HG03139 (cell line): Measurements from ENCODE around the gene GNAO1.

ENCODE experiments used
- ATAC-seq: cut with Tn5 transposase; IDR thresholded peaks from one replicate; pipeline ENCODE4 v1.9.1; 2021; ENCODE audit not compliant: unreplicated experiment

GNAO1 gene

GRCh38 chr16:56191156-56191815 is at the start of gene GNAO1:
Gene GNAO1, plus strand, starts transcription at chr16:56191489. Its CDS starts 747 bp downstream, at chr16:56192236.
- ATAC-seq: no peak

- ATAC-seq: no peak
Measured at GRCh38 chr16:56143666-56144065, 47.6 kb upstream of the GNAO1 start.

- ATAC-seq: no peak
Measured at GRCh38 chr16:56145369-56145768, 45.9 kb upstream of the GNAO1 start.

GRCh38 chr16:56151621-56152020 is 39.7 kb upstream of the GNAO1 start:
- ATAC-seq: no peak

- no peak for ATAC-seq
Measured at GRCh38 chr16:56161658-56162057, 29.6 kb upstream of the GNAO1 start.

GRCh38 chr16:56163089-56163488 is 28.2 kb upstream of the GNAO1 start:
- ATAC-seq: no peak

GRCh38 chr16:56163938-56164337 is 27.4 kb upstream of the GNAO1 start:
- peak; percentile 90 for ATAC-seq

- no peak for ATAC-seq
Measured at GRCh38 chr16:56164636-56165035, 26.7 kb upstream of the GNAO1 start.

GRCh38 chr16:56174411-56174810 is 16.9 kb upstream of the GNAO1 start:
- ATAC-seq: no peak

GRCh38 chr16:56181401-56181800 is 9.9 kb upstream of the GNAO1 start:
- no peak for ATAC-seq

- ATAC-seq: no peak
Measured at GRCh38 chr16:56183266-56183665, 8.0 kb upstream of the GNAO1 start.

GRCh38 chr16:56190048-56190676 is 1.1 kb upstream of the GNAO1 start:
- no peak for ATAC-seq

GRCh38 chr16:56190677-56191155 is 573 bp upstream of the GNAO1 start:
- no peak for ATAC-seq

GRCh38 chr16:56191835-56192634 is 746 bp downstream of the GNAO1 start:
- no peak for ATAC-seq

- ATAC-seq: no peak
Measured at GRCh38 chr16:56192635-56192945, 1.3 kb downstream of the GNAO1 start.

- ATAC-seq: no peak
Measured at GRCh38 chr16:56192986-56193945, 2.0 kb downstream of the GNAO1 start.

GRCh38 chr16:56193951-56194726 is 2.9 kb downstream of the GNAO1 start:
- ATAC-seq: no peak

GRCh38 chr16:56195151-56195550 is 3.9 kb downstream of the GNAO1 start:
- no peak for ATAC-seq

GRCh38 chr16:56196381-56196780 is 5.1 kb downstream of the GNAO1 start:
- ATAC-seq: no peak
